ENCODE results near the gene BRPF3. TPM values are rescaled to one million over a fixed set of nuclear protein-coding genes. Genes with fewer than 3 reads are reported as not detected.

Gene BRPF3
- total and polyA plus RNA-seq, 9 of the 15 experiments (the other 6 are each of a cell fraction or from before 2014, with no cell fraction given), result 2.2 to 19.3 (median 8.0) TPM

DNA sequence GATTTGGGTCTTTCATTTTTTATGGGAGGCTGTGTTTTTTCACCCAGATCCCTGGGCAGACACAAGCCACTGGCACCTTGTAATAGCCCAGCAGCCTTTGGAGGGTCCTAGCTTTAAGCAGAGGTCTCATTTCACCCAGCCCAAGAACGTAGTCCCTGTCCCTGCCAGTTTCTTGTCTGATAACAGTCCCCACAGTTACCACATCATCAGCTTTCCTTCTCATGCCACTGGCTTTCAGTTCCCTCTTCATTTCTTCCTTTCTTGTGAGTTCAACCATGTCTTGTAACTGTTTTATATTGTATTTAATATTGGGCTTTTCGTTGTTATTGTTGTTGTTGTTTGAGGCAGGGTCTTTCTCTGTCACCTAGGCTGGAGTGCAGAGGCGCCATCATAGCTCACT, 83.9 kb downstream of the BRPF3 start (continued):
- TF ChIP-seq, protein P1, sequence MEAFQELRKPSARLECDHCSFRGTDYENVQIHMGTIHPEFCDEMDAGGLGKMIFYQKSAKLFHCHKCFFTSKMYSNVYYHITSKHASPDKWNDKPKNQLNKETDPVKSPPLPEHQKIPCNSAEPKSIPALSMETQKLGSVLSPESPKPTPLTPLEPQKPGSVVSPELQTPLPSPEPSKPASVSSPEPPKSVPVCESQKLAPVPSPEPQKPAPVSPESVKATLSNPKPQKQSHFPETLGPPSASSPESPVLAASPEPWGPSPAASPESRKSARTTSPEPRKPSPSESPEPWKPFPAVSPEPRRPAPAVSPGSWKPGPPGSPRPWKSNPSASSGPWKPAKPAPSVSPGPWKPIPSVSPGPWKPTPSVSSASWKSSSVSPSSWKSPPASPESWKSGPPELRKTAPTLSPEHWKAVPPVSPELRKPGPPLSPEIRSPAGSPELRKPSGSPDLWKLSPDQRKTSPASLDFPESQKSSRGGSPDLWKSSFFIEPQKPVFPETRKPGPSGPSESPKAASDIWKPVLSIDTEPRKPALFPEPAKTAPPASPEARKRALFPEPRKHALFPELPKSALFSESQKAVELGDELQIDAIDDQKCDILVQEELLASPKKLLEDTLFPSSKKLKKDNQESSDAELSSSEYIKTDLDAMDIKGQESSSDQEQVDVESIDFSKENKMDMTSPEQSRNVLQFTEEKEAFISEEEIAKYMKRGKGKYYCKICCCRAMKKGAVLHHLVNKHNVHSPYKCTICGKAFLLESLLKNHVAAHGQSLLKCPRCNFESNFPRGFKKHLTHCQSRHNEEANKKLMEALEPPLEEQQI (IDR thresholded peaks at IDR 0.05), result no peak
- TF ChIP-seq RFX5 (IDR thresholded peaks at IDR 0.05; ENCODE audit: low read depth, low read length) (no peak), GTF2F1 (IDR thresholded peaks at IDR 0.05; ENCODE audit: low read depth, low read length) (no peak), FOXA3 (CRISPR knock-in tag; conservative IDR thresholded peaks at IDR 0.05 in 1 of 2, IDR thresholded peaks at IDR 0.05 in 1 of 2) (no peak)
- TF ChIP-seq, protein P2, sequence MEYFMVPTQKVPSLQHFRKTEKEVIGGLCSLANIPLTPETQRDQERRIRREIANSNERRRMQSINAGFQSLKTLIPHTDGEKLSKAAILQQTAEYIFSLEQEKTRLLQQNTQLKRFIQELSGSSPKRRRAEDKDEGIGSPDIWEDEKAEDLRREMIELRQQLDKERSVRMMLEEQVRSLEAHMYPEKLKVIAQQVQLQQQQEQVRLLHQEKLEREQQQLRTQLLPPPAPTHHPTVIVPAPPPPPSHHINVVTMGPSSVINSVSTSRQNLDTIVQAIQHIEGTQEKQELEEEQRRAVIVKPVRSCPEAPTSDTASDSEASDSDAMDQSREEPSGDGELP (CRISPR knock-in tag; IDR thresholded peaks at IDR 0.05; ENCODE audit: borderline replicate concordance), result no peak
- TF ChIP-seq, protein P3, sequence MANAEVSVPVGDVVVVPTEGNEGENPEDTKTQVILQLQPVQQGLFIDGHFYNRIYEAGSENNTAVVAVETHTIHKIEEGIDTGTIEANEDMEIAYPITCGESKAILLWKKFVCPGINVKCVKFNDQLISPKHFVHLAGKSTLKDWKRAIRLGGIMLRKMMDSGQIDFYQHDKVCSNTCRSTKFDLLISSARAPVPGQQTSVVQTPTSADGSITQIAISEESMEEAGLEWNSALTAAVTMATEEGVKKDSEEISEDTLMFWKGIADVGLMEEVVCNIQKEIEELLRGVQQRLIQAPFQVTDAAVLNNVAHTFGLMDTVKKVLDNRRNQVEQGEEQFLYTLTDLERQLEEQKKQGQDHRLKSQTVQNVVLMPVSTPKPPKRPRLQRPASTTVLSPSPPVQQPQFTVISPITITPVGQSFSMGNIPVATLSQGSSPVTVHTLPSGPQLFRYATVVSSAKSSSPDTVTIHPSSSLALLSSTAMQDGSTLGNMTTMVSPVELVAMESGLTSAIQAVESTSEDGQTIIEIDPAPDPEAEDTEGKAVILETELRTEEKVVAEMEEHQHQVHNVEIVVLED (CRISPR knock-in tag; IDR thresholded peaks at IDR 0.05), result no peak
- TF ChIP-seq, protein P4, sequence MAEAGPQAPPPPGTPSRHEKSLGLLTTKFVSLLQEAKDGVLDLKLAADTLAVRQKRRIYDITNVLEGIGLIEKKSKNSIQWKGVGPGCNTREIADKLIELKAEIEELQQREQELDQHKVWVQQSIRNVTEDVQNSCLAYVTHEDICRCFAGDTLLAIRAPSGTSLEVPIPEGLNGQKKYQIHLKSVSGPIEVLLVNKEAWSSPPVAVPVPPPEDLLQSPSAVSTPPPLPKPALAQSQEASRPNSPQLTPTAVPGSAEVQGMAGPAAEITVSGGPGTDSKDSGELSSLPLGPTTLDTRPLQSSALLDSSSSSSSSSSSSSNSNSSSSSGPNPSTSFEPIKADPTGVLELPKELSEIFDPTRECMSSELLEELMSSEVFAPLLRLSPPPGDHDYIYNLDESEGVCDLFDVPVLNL (CRISPR knock-in tag; IDR thresholded peaks at IDR 0.05; ENCODE audit: low read depth), result no peak
